ENCODE results near the gene GAS2L3.

The GAS2L3 gene

GRCh38 chr12:100564090-100564489 is 9.4 kb upstream of the GAS2L3 start:
- Mint-ChIP-seq H3K27me3 (peaks cover 26% of the 10 kb centered on the region), H3K27ac (no peak overlapping the region), H3K9me3 (no peaks in the 10 kb centered on the region), H3K36me3 (ENCODE audit: low read depth) (no peaks in the 10 kb centered on the region), H3K4me1 (peaks cover 2% of the 10 kb centered on the region), H3K4me3 (no peak overlapping the region)
- DNase-seq: no peak
- ATAC-seq: no peak

DNA sequence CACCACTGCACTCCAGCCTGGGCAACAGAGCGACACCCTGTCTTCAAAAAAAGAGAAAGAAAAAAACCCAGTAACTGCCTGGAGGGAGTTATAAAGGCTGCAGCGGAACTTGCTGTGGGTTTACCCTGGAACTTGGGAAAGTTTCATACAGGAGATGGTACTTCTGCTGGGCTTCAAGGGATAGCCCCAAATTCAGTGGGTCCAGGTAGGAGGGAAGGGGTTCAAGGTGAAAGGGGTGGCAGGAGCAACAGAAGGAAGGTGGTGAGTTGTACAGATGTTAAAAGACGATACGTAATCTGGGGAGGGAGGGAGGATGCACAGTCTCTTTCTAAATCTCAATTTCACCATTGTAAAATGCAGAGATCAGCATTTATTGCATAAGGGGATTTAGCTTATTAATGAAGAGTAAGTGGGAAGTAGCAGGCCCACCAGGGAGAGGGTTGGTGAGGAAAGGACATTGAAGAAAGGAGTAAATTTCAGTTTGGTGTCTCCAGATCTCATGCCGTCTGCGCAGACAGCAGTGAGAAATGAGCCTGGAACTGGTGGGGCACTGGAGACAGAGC is 8.5 kb upstream of the GAS2L3 start:
- Mint-ChIP-seq H3K4me3 (no peak overlapping the region), H3K9me3 (no peaks in the 10 kb centered on the region), H3K27me3 (peaks cover 26% of the 10 kb centered on the region), H3K4me1 (peaks cover 2% of the 10 kb centered on the region), H3K36me3 (ENCODE audit: low read depth) (no peaks in the 10 kb centered on the region), H3K27ac (no peak overlapping the region)
- DNase-seq (no peak), ATAC-seq (no peak)

- H3K9me3 Mint-ChIP-seq: no peaks in the 10 kb centered on the region
- H3K4me1 Mint-ChIP-seq: peaks cover 2% of the 10 kb centered on the region
- DNase-seq (no peak), ATAC-seq (no peak)
- H3K27ac Mint-ChIP-seq: no peak overlapping the region
- H3K36me3 Mint-ChIP-seq (ENCODE audit: low read depth): no peaks in the 10 kb centered on the region
- H3K27me3 Mint-ChIP-seq: peaks cover 21% of the 10 kb centered on the region
- no peak overlapping the region for H3K4me3 Mint-ChIP-seq
Observed at GRCh38 chr12:100565987-100566545, 7.4 kb upstream of the GAS2L3 start.

DNA sequence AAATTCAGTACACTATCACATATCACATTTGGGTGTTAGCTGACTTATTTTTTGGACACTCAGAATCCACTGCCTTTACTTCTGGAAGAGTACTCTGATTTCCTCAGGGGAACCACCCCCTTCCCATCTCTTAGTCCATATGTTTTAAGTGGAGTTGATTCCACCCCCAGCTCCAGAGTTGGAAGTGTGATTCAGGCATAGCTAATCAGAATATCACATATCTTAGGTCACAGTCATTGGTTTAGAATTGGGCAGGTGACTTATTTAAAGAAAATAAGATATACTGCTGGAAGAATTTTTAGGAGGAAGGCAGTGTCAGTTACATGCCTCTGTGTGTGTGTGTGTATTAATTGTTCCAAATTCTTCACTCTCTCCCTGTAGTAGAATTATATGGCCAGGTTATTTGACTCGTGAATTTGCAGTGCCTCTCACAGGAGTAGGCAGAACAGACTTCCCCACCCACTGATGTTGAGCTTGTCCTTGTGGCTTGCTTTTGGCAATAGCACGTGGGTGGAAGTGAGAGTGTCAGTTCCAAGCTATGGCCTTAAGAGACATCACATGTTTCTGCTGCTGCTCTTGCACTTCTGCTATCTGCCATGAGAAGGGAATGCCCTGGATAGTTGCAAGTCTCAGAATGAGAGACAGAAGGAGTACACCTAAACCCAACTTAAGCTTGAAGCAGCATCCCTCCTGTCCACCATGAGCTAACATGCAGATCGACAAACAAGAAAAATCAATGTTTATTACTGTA is 6.4 kb upstream of the GAS2L3 start:
- H3K4me1 Mint-ChIP-seq: peaks cover 2% of the 10 kb centered on the region
- H3K9me3 Mint-ChIP-seq: no peaks in the 10 kb centered on the region
- peak; percentile 40 for ATAC-seq
- no peaks in the 10 kb centered on the region for H3K36me3 Mint-ChIP-seq (ENCODE audit: low read depth)
- no peak for DNase-seq
- peaks cover 24% of the 10 kb centered on the region for H3K27me3 Mint-ChIP-seq
- no peak overlapping the region for H3K4me3 Mint-ChIP-seq
- no peak overlapping the region for H3K27ac Mint-ChIP-seq

DNA sequence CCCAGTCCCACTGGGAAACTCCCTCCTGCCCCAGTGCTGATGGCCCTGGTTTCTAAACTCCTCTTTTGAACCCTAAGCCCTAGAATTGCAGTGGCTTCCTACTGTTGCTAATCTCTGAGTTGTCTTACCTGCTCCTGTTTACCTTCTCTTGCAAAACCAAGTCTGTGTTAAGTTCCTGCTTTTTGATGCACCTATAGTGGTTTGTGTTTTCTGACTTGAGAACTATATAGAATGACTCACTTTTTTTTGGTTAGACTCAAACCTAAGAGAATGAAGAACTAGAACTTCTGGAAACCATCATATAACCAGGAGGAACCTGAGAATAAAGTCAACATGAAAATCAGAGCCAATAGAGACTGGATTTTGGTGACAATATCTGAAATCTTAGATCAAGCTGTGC is 5.5 kb upstream of the GAS2L3 start:
- Mint-ChIP-seq H3K4me3 (no peak overlapping the region), H3K4me1 (peaks cover 2% of the 10 kb centered on the region), H3K36me3 (ENCODE audit: low read depth) (no peaks in the 10 kb centered on the region), H3K9me3 (no peaks in the 10 kb centered on the region), H3K27ac (no peak overlapping the region), H3K27me3 (peaks cover 25% of the 10 kb centered on the region)
- ATAC-seq (no peak), DNase-seq (no peak)

DNA sequence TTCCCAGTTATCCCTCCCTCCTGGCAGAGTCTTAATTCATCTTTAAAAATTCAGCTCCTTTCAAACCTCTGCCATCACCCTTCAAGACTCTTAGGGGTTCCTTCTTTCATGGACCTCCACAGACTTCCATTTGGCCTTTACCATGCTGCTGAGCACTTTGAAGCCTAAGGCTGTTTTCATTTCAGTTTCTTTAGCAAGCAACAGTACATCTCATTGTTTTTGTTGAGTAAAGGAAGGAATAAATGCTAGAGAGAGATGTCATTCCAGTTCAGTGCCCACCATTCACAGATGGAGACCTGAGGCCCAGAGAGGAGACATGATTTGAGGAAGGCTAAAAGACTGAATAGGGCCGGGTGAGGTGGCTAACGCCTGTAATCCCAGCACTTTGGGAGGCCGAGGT is 1.3 kb upstream of the GAS2L3 start:
- H3K9me3 Mint-ChIP-seq: no peaks in the 10 kb centered on the region
- H3K36me3 Mint-ChIP-seq (ENCODE audit: low read depth): no peaks in the 10 kb centered on the region
- ATAC-seq (no peak), DNase-seq (no peak)
- H3K4me3 Mint-ChIP-seq: no peak overlapping the region
- no peak overlapping the region for H3K27ac Mint-ChIP-seq
- H3K27me3 Mint-ChIP-seq: peaks cover 23% of the 10 kb centered on the region
- H3K4me1 Mint-ChIP-seq: peaks cover 14% of the 10 kb centered on the region

DNA sequence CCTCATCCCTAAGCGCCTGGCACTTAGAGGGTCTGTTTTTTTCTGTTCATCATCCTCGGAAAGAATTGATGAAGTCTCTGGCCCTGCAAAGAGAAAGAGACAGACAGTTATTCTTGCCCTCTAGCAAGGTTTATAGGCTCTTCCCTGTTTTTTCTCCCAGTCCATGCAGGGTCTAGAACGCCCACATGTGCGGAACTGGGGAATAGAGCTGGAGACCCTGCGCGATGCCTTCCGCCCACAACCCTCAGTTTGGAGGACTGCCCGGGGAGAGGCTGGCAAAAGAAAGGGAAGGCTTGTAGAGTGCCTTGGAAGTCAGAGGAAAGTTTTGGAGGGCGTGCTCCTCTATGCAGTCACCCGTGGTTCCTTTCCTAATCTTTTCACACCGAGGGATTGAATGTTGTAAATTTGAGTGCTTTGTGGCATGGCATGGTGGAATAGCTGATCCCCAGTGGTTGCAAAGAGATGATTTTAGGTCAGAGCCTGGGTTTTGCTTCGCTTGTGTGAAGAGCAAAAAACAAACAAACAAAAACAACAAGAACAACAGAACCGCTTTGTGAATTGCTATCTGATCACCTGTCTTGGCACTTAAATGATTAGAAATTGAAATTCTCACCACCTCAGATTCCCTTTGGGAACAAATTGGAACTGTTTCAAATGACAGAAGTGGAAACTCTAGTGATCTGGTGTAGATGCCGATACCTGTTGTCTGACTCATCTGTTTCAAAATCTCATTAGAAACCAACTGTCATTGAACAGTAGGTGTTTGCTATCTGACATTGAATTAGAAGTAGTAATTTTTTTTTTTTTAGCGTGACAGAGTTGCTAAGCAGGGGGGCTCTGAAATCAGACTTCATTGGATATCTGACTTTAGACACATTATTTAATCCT is 947 bp downstream of the GAS2L3 start:
- no peak for DNase-seq
- Mint-ChIP-seq H3K9me3 (no peaks in the 10 kb centered on the region), H3K4me3 (peak overlapping the region; percentile 81), H3K27me3 (peaks cover 22% of the 10 kb centered on the region), H3K4me1 (peaks cover 12% of the 10 kb centered on the region), H3K27ac (no peak overlapping the region), H3K36me3 (ENCODE audit: low read depth) (no peaks in the 10 kb centered on the region)
- no peak for ATAC-seq

GRCh38 chr12:100576331-100577036 is 3.0 kb downstream of the GAS2L3 start:
- Mint-ChIP-seq H3K27me3 (peaks cover 22% of the 10 kb centered on the region), H3K4me3 (no peak overlapping the region), H3K9me3 (no peaks in the 10 kb centered on the region), H3K36me3 (ENCODE audit: low read depth) (no peaks in the 10 kb centered on the region), H3K27ac (no peak overlapping the region), H3K4me1 (peaks cover 12% of the 10 kb centered on the region)
- ATAC-seq: no peak
- DNase-seq: no peak

- no peaks in the 10 kb centered on the region for H3K36me3 Mint-ChIP-seq (ENCODE audit: low read depth)
- no peaks in the 10 kb centered on the region for H3K9me3 Mint-ChIP-seq
- no peak overlapping the region for H3K4me3 Mint-ChIP-seq
- DNase-seq (no peak), ATAC-seq (no peak)
- peaks cover 22% of the 10 kb centered on the region for H3K27me3 Mint-ChIP-seq
- H3K27ac Mint-ChIP-seq: no peak overlapping the region
- H3K4me1 Mint-ChIP-seq: peaks cover 8% of the 10 kb centered on the region
Observed at GRCh38 chr12:100578923-100579322, 5.4 kb downstream of the GAS2L3 start.

- Mint-ChIP-seq H3K27ac (no peak overlapping the region), H3K4me3 (no peak overlapping the region), H3K36me3 (ENCODE audit: low read depth) (no peaks in the 10 kb centered on the region), H3K27me3 (peaks cover 16% of the 10 kb centered on the region), H3K4me1 (no peaks in the 10 kb centered on the region), H3K9me3 (no peaks in the 10 kb centered on the region)
- ATAC-seq: no peak
- DNase-seq: no peak
Observed at GRCh38 chr12:100579844-100580243, 6.4 kb downstream of the GAS2L3 start.

- Mint-ChIP-seq H3K4me1 (no peaks in the 10 kb centered on the region), H3K9me3 (peaks cover 26% of the 10 kb centered on the region), H3K27ac (no peak overlapping the region), H3K36me3 (ENCODE audit: low read depth) (no peaks in the 10 kb centered on the region), H3K4me3 (no peak overlapping the region), H3K27me3 (peaks cover 14% of the 10 kb centered on the region)
- DNase-seq: no peak
- ATAC-seq: no peak
Observed at GRCh38 chr12:100584256-100584655, 10.8 kb downstream of the GAS2L3 start.

GRCh38 chr12:100591979-100592378 is 18.5 kb downstream of the GAS2L3 start:
- no peak for ATAC-seq
- H3K4me1 Mint-ChIP-seq: no peaks in the 10 kb centered on the region
- peaks cover 2% of the 10 kb centered on the region for H3K27me3 Mint-ChIP-seq
- H3K27ac Mint-ChIP-seq: no peak overlapping the region
- H3K9me3 Mint-ChIP-seq: peaks cover 15% of the 10 kb centered on the region
- no peaks in the 10 kb centered on the region for H3K36me3 Mint-ChIP-seq (ENCODE audit: low read depth)
- H3K4me3 Mint-ChIP-seq: no peak overlapping the region
- no peak for DNase-seq

GRCh38 chr12:100593490-100593889 is 20.0 kb downstream of the GAS2L3 start:
- Mint-ChIP-seq H3K4me3 (no peak overlapping the region), H3K27me3 (peaks cover 3% of the 10 kb centered on the region), H3K9me3 (peaks cover 7% of the 10 kb centered on the region), H3K4me1 (no peaks in the 10 kb centered on the region), H3K27ac (no peak overlapping the region), H3K36me3 (ENCODE audit: low read depth) (no peaks in the 10 kb centered on the region)
- ATAC-seq (no peak), DNase-seq (no peak)

- DNase-seq (no peak), ATAC-seq (no peak)
- Mint-ChIP-seq H3K4me1 (no peaks in the 10 kb centered on the region), H3K27ac (no peak overlapping the region), H3K36me3 (ENCODE audit: low read depth) (no peaks in the 10 kb centered on the region), H3K9me3 (no peaks in the 10 kb centered on the region), H3K4me3 (no peak overlapping the region), H3K27me3 (peaks cover 3% of the 10 kb centered on the region)
Observed at GRCh38 chr12:100601626-100602025, 28.1 kb downstream of the GAS2L3 start.
